ENCODE measurements around the gene SPATS2L. TPM values are rescaled to one million over a fixed set of nuclear protein-coding genes. Genes with fewer than 3 reads are reported as not detected.

Gene SPATS2L
- total RNA-seq, 1 experiment from 2014 or later: 174 TPM

- DNase-seq: no peak
- H3K36me3 ChIP-seq (ENCODE audit: low read depth, low read length): 0 out of 2 replicates have a peak, but pooled peaks cover 9% of the 10 kb centered on the region
- H3K27ac ChIP-seq (ENCODE audit: low read length): no peak overlapping the region
- H3F3A ChIP-seq (ENCODE audit: low read length, unreplicated experiment): peaks cover 10% of the 10 kb centered on the region
- no peaks in the 10 kb centered on the region for H3K9me3 ChIP-seq (ENCODE audit: low read length)
- no peaks in the 10 kb centered on the region for H3K27me3 ChIP-seq (ENCODE audit: low read length)
- peaks cover 16% of the 10 kb centered on the region for H3K4me1 ChIP-seq (ENCODE audit: insufficient read depth, low read length)
- no peak for TF ChIP-seq EZH2phosphoT487 (IDR thresholded peaks at IDR 0.05; ENCODE audit: borderline replicate concordance, low read length)
- no peak for TF ChIP-seq CTCF (conservative IDR thresholded peaks at IDR 0.05; ENCODE audit: low read depth, low read length)
- no peak for TF ChIP-seq EZH2 (IDR thresholded peaks at IDR 0.05; ENCODE audit: low read length, unreplicated experiment)
- no peaks in the 10 kb centered on the region for H3K9me2 ChIP-seq (replicated peaks; ENCODE audit: low read length)
- no peak for ATAC-seq
- BruUV-seq (replicated peaks): no TSS peak
- peaks cover 27% of the 10 kb centered on the region for H4K20me1 ChIP-seq (ENCODE audit: low read length)
- H3K79me2 ChIP-seq (ENCODE audit: low read length): peaks cover 100% of the 10 kb centered on the region
- H3K4me2 ChIP-seq (ENCODE audit: low read length): no peak overlapping the region
- ChIA-PET POLR2A (ENCODE audit: unreplicated experiment) (no interaction called here), CTCF (no interaction called here)
- intact Hi-C loops (cut with micrococcal nuclease): no loop called here
- H3K9ac ChIP-seq (ENCODE audit: low read length): no peak overlapping the region
- H3K4me3 ChIP-seq (ENCODE audit: low read length): no peak overlapping the region
- H2AFZ ChIP-seq (ENCODE audit: low read length): no peak overlapping the region
Measured at GRCh38 chr2:200324362-200324761, 17.9 kb downstream of the SPATS2L start.

- H3K9ac ChIP-seq (ENCODE audit: low read length): no peak overlapping the region
- DNase-seq (no peak), ATAC-seq (no peak)
- H3K9me3 ChIP-seq (ENCODE audit: low read length): no peaks in the 10 kb centered on the region
- peaks cover 8% of the 10 kb centered on the region; the same call in 1 of the 2 replicates for H4K20me1 ChIP-seq (ENCODE audit: low read length)
- TF ChIP-seq EZH2 (IDR thresholded peaks at IDR 0.05; ENCODE audit: low read length, unreplicated experiment) (no peak), CTCF (conservative IDR thresholded peaks at IDR 0.05; ENCODE audit: low read depth, low read length) (no peak), EZH2phosphoT487 (IDR thresholded peaks at IDR 0.05; ENCODE audit: borderline replicate concordance, low read length) (no peak)
- no peaks in the 10 kb centered on the region for H3K4me1 ChIP-seq (ENCODE audit: insufficient read depth, low read length)
- no peak overlapping the region for H2AFZ ChIP-seq (ENCODE audit: low read length)
- no peaks in the 10 kb centered on the region for H3F3A ChIP-seq (ENCODE audit: low read length, unreplicated experiment)
- no TSS peak for BruUV-seq (replicated peaks)
- H3K27me3 ChIP-seq (ENCODE audit: low read length): no peaks in the 10 kb centered on the region
- POLR2A ChIA-PET (ENCODE audit: unreplicated experiment): no interaction called here
- no peak overlapping the region for H3K4me2 ChIP-seq (ENCODE audit: low read length)
- no peak overlapping the region for H3K4me3 ChIP-seq (ENCODE audit: low read length)
- H3K9me2 ChIP-seq (replicated peaks; ENCODE audit: low read length): no peaks in the 10 kb centered on the region
- peaks cover 36% of the 10 kb centered on the region for H3K36me3 ChIP-seq (ENCODE audit: low read depth, low read length)
- CTCF ChIA-PET: no interaction called here
- peaks cover 88% of the 10 kb centered on the region for H3K79me2 ChIP-seq (ENCODE audit: low read length)
- intact Hi-C loops (cut with micrococcal nuclease): no loop called here
- H3K27ac ChIP-seq (ENCODE audit: low read length): no peak overlapping the region
Measured at GRCh38 chr2:200329384-200329783, 22.9 kb downstream of the SPATS2L start.

- ChIA-PET CTCF (no interaction called here), POLR2A (ENCODE audit: unreplicated experiment) (no interaction called here)
- Histone ChIP-seq H2AFZ (ENCODE audit: low read length) (no peak overlapping the region), H3K36me3 (ENCODE audit: low read depth, low read length) (peaks cover 36% of the 10 kb centered on the region), H3K4me1 (ENCODE audit: insufficient read depth, low read length) (no peaks in the 10 kb centered on the region), H4K20me1 (ENCODE audit: low read length) (peaks cover 8% of the 10 kb centered on the region; the same call in 1 of the 2 replicates), H3K9me3 (ENCODE audit: low read length) (no peaks in the 10 kb centered on the region), H3K4me3 (ENCODE audit: low read length) (no peak overlapping the region), H3K27ac (ENCODE audit: low read length) (no peak overlapping the region), H3K79me2 (ENCODE audit: low read length) (peaks cover 84% of the 10 kb centered on the region), H3K27me3 (ENCODE audit: low read length) (no peaks in the 10 kb centered on the region), H3K4me2 (ENCODE audit: low read length) (no peak overlapping the region), H3K9ac (ENCODE audit: low read length) (no peak overlapping the region), H3K9me2 (replicated peaks; ENCODE audit: low read length) (no peaks in the 10 kb centered on the region), H3F3A (ENCODE audit: low read length, unreplicated experiment) (no peaks in the 10 kb centered on the region)
- TF ChIP-seq CTCF (conservative IDR thresholded peaks at IDR 0.05; ENCODE audit: low read depth, low read length) (no peak), EZH2 (IDR thresholded peaks at IDR 0.05; ENCODE audit: low read length, unreplicated experiment) (no peak), EZH2phosphoT487 (IDR thresholded peaks at IDR 0.05; ENCODE audit: borderline replicate concordance, low read length) (no peak)
- ATAC-seq (no peak), DNase-seq (no peak)
- intact Hi-C loops (cut with micrococcal nuclease): no loop called here
- no TSS peak for BruUV-seq (replicated peaks)
Measured at GRCh38 chr2:200329798-200330197, 23.3 kb downstream of the SPATS2L start.
